Keratinocyte (primary cell): ENCODE results near the gene CACNG4.

Source experiments
- EZH2 ChIP-seq: IDR thresholded peaks from one replicate; pipeline ENCODE4 v1.6.1; 2012; ENCODE audit warnings: inconsistent platforms, mild to moderate bottlenecking, low read length, moderate library complexity
- TF ChIP-seq, protein P1 (sequence below), 3 experiments: IDR thresholded peaks in 1 of 3; conservative IDR thresholded peaks in 1 of 3; optimal IDR thresholded peaks in 1 of 3; 2 replicates in 2 of 3; 3 replicates in 1 of 3; pipeline versions ENCODE3 to v1.5.1; 2011; ENCODE audit warnings: low read length in 3 of 3, mild to moderate bottlenecking in 3 of 3, moderate library complexity in 2 of 3, control low read depth in 1 of 3, inconsistent platforms in 1 of 3; ENCODE audit not compliant: insufficient read depth in 2 of 3; ENCODE audit errors: extremely low read depth in 1 of 3

GRCh38 chr17:66964930-66965800, 658 bp downstream of the CACNG4 start:
- TF ChIP-seq, protein P1, sequence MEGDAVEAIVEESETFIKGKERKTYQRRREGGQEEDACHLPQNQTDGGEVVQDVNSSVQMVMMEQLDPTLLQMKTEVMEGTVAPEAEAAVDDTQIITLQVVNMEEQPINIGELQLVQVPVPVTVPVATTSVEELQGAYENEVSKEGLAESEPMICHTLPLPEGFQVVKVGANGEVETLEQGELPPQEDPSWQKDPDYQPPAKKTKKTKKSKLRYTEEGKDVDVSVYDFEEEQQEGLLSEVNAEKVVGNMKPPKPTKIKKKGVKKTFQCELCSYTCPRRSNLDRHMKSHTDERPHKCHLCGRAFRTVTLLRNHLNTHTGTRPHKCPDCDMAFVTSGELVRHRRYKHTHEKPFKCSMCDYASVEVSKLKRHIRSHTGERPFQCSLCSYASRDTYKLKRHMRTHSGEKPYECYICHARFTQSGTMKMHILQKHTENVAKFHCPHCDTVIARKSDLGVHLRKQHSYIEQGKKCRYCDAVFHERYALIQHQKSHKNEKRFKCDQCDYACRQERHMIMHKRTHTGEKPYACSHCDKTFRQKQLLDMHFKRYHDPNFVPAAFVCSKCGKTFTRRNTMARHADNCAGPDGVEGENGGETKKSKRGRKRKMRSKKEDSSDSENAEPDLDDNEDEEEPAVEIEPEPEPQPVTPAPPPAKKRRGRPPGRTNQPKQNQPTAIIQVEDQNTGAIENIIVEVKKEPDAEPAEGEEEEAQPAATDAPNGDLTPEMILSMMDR (optimal IDR thresholded peaks at IDR 0.05 in 1 of 3, IDR thresholded peaks at IDR 0.05 in 1 of 3, conservative IDR thresholded peaks at IDR 0.05 in 1 of 3; ENCODE audit: extremely low read depth in 1 of 3, insufficient read depth in 2 of 3, low read length in 3 of 3), result no peak
- peak; percentile 99 for TF ChIP-seq EZH2
